Effector memory CD8-positive, alpha-beta T cell (primary cell): Measurements from ENCODE around the gene CERCAM.

Source experiments
- ATAC-seq: fragments of 150-1000 bp; cut with Tn5 transposase; replicated peaks from 2 replicates; pipeline ENCODE4 v1.10.0; 2021; ENCODE audit warnings: mild to moderate bottlenecking, moderate library complexity
- DNase-seq, 3 experiments: peaks; one replicate each; pipeline ENCODE4 v3.0.0; 2021
- H3K27ac Mint-ChIP-seq, 2 donors: one replicate each; pipeline ENCODE4 v1.8.0; 2022; ENCODE audit warnings: mild to moderate bottlenecking in 2 of 2, mixed read lengths in 2 of 2, moderate library complexity in 2 of 2
- H3K27me3 Mint-ChIP-seq, 2 donors: one replicate each; pipeline ENCODE4 v1.8.0; 2022; ENCODE audit warnings: mixed read lengths in 2 of 2
- H3K36me3 Mint-ChIP-seq: one replicate; pipeline ENCODE4 v1.8.0; 2022; ENCODE audit warnings: mild to moderate bottlenecking, moderate library complexity, mixed read lengths; ENCODE audit not compliant: insufficient read depth
- H3K4me1 Mint-ChIP-seq, 2 donors: one replicate each; pipeline ENCODE4 v1.8.0; 2022; ENCODE audit warnings: low read depth in 2 of 2, mixed read lengths in 2 of 2
- H3K4me3 Mint-ChIP-seq, 2 donors: one replicate each; pipeline ENCODE4 v1.8.0; 2022; ENCODE audit warnings: mild to moderate bottlenecking in 2 of 2, mixed read lengths in 2 of 2, moderate library complexity in 2 of 2
- H3K9me3 Mint-ChIP-seq, 2 donors: one replicate each; pipeline ENCODE4 v1.8.0; 2022; ENCODE audit warnings: mixed read lengths in 2 of 2

CERCAM gene

GRCh38 chr9:128388150-128388549 lies 32.5 kb upstream of the CERCAM start:
- H3K36me3 Mint-ChIP-seq, result peaks cover 27% of the 10 kb centered on the region
- DNase-seq (no peak), ATAC-seq (no peak)
- H3K4me3 Mint-ChIP-seq, result no peak overlapping the region
- peaks cover 0 to 3% of the 10 kb centered on the region in 2 donors for H3K4me1 Mint-ChIP-seq
- no peaks in the 10 kb centered on the region for H3K9me3 Mint-ChIP-seq
- no peaks in the 10 kb centered on the region for H3K27me3 Mint-ChIP-seq
- no peak overlapping the region for H3K27ac Mint-ChIP-seq

DNA sequence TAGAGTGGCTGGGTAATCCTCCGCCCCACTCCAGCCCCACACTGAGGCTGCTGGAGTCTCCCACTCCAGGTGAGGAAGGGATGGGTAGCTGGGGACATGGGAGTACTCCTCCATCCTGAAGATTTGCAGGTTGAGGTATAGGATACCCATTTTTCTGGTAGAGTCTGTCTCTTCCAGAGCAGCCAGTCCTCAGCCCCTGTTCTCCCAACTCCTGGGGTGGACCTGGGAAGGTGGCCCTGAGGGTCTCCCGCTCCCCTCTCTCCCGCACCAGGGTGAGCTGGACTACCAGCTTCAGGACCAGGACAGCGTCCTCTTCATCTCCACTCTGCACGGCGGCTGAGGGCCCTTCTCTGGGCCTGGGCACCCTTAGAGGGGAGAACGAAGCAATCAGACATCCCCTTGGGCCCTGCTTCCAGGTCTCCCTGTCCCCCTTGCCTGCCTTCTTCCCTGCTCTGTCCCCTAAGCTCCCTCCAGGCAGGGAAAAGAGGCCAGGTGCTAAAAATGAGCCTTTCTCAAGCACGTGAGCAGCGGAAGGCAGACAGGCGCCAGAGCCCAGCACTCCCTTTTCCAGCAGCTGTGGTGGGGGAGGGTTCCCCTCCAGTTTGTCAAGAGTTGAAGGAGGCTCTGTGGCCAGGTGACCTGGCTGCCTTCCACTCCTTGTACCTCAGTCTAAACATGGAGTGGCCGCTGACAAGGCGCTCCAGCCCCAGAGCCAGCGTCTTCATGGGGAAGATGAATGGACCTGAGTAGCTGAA lies 31.1 kb upstream of the CERCAM start:
- DNase-seq (no peak), ATAC-seq (no peak)
- Mint-ChIP-seq H3K9me3 (no peaks in the 10 kb centered on the region), H3K27ac (no peak overlapping the region), H3K4me1 (peaks cover 0 to 3% of the 10 kb centered on the region in 2 donors), H3K36me3 (peaks cover 27% of the 10 kb centered on the region), H3K27me3 (no peaks in the 10 kb centered on the region), H3K4me3 (no peak overlapping the region)

GRCh38 chr9:128390150-128390812 lies 30.4 kb upstream of the CERCAM start:
- no peak for DNase-seq
- ATAC-seq, result no peak
- H3K4me1 Mint-ChIP-seq, result peaks cover 0 to under 1% of the 10 kb centered on the region in 2 donors
- peaks cover 24% of the 10 kb centered on the region for H3K36me3 Mint-ChIP-seq
- H3K27ac Mint-ChIP-seq, result no peak overlapping the region
- H3K27me3 Mint-ChIP-seq, result no peaks in the 10 kb centered on the region
- H3K9me3 Mint-ChIP-seq, result no peaks in the 10 kb centered on the region
- no peak overlapping the region for H3K4me3 Mint-ChIP-seq

DNA sequence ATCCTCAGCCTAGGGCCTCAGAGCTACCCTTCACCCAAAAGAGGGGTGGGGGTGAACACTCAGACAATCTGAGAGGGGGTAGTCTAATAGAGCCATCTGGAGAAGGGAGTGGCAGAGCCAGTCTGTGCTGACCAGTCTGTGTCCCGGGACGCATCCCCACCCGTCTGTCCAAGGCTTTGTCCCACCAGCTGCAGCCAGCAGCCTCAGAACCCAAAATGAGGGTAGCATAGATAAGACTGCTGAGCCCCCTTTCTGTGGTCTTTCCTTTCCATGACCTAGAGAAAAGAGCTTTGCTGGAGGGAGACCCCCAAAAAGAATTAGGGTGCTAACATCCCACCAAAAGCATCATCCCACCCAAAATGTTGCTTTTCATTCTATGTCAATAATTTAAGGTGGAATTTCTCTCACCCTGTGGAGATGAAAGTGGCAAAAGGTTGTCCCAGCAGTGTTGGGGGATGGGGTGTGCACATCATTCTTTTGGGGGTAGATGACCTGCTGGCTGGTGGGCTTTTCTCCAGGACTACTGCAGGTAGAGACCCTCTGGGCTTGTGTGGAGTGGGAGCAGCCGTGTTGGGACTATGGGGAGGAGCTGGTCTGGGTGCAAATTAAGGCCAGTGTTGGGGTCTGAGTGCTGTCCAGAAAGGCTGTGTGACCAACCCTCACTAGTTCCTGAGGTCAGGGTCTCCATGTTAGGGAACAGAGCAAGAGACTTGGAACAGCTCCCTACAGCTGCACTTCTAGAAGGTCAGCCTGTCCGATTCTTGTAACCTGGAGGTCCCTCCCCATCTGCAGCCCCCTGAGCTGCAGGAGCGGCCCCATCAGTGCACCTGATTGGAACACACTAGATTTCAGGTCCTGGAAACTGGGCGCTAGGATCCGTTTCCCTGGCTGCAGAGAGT lies 29.6 kb upstream of the CERCAM start:
- Mint-ChIP-seq H3K4me3 (no peak overlapping the region), H3K36me3 (peaks cover 24% of the 10 kb centered on the region), H3K27me3 (no peaks in the 10 kb centered on the region)

GRCh38 chr9:128391956-128392301 lies 28.7 kb upstream of the CERCAM start:
- Mint-ChIP-seq H3K4me1 (peaks cover 2% of the 10 kb centered on the region in 2 donors), H3K36me3 (peaks cover 24% of the 10 kb centered on the region), H3K4me3 (no peak overlapping the region), H3K27ac (no peak overlapping the region), H3K27me3 (peaks cover 0 to 4% of the 10 kb centered on the region in 2 donors), H3K9me3 (no peaks in the 10 kb centered on the region)
- no peak for DNase-seq
- ATAC-seq, result no peak

More for the DNA sequence above, 29.6 kb upstream of the CERCAM start:
- Mint-ChIP-seq H3K9me3 (no peaks in the 10 kb centered on the region), H3K4me1 (no peaks in the 10 kb centered on the region), H3K27ac (no peak overlapping the region)
- ATAC-seq (no peak), DNase-seq (no peak)

DNA sequence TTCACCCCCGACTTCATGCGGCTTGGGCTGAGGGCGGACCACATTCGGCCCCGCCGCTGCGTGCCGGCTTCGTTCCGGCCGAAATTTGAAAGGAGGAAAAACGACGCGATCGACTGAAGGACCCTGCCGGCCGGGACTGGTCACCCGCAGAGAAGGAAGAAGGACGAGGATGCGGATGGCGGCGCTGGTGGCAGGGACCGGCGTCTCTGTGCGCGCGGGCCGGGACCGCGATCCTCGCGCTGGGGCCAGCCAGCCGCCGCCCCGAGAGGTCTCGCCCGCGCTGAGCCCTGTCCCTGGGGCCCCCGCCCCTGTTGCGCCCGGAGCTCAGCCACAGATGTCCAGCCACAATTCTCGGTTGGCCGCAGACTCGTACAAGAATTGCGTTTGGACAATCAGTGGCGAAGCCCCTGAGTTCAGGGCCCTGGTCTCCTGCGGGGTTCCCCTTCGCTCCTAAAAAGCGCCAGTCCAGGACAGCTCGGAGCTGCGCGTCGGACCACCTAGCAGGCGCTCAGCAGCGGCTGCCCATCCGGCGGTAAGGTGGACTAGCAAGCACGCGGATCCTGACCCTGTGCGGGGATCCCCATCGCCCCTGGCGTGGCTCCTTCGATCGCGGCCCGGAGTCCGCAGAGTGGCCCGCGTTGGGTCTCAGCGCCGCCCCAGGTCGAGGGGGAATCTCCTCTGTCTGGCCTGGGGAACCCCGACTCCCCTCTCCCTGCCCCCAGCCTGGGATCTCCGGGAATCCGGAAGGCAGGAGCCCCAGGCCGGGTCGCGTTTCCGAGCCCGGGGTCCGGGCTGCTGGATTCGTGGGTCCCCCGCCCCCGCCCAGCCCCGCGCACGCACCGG lies 28.1 kb upstream of the CERCAM start:
- Mint-ChIP-seq H3K9me3 (no peaks in the 10 kb centered on the region), H3K27me3 (peaks cover 0 to 9% of the 10 kb centered on the region in 2 donors), H3K27ac (no peak overlapping the region), H3K4me3 (no peak overlapping the region), H3K36me3 (peaks cover 23% of the 10 kb centered on the region), H3K4me1 (peaks cover 6 to 8% of the 10 kb centered on the region in 2 donors)
- DNase-seq (no peak), ATAC-seq (no peak)

GRCh38 chr9:128393145-128393775 lies 27.4 kb upstream of the CERCAM start:
- no peak overlapping the region for H3K27ac Mint-ChIP-seq
- DNase-seq (no peak), ATAC-seq (no peak)
- H3K4me1 Mint-ChIP-seq, result peaks cover 6 to 8% of the 10 kb centered on the region in 2 donors
- no peaks in the 10 kb centered on the region for H3K9me3 Mint-ChIP-seq
- peaks cover 20% of the 10 kb centered on the region for H3K36me3 Mint-ChIP-seq
- H3K27me3 Mint-ChIP-seq, result peaks cover 0 to 9% of the 10 kb centered on the region in 2 donors
- H3K4me3 Mint-ChIP-seq, result no peak overlapping the region

GRCh38 chr9:128393970-128394369 lies 26.7 kb upstream of the CERCAM start:
- no peak for ATAC-seq

GRCh38 chr9:128394379-128395168 lies 26.1 kb upstream of the CERCAM start:
- Mint-ChIP-seq H3K9me3 (no peaks in the 10 kb centered on the region), H3K27me3 (peaks cover 0 to 9% of the 10 kb centered on the region in 2 donors), H3K36me3 (peaks cover 13% of the 10 kb centered on the region), H3K4me3 (no peak overlapping the region), H3K4me1 (peaks cover 6 to 8% of the 10 kb centered on the region in 2 donors), H3K27ac (no peak overlapping the region)
- no peak for ATAC-seq
- no peak for DNase-seq

More at GRCh38 chr9:128393970-128394369, 26.7 kb upstream of the CERCAM start:
- Mint-ChIP-seq H3K9me3 (no peaks in the 10 kb centered on the region), H3K4me1 (peaks cover 6 to 8% of the 10 kb centered on the region in 2 donors), H3K4me3 (no peak overlapping the region), H3K27ac (no peak overlapping the region), H3K36me3 (peaks cover 19% of the 10 kb centered on the region), H3K27me3 (peaks cover 0 to 9% of the 10 kb centered on the region in 2 donors)
- no peak for DNase-seq

DNA sequence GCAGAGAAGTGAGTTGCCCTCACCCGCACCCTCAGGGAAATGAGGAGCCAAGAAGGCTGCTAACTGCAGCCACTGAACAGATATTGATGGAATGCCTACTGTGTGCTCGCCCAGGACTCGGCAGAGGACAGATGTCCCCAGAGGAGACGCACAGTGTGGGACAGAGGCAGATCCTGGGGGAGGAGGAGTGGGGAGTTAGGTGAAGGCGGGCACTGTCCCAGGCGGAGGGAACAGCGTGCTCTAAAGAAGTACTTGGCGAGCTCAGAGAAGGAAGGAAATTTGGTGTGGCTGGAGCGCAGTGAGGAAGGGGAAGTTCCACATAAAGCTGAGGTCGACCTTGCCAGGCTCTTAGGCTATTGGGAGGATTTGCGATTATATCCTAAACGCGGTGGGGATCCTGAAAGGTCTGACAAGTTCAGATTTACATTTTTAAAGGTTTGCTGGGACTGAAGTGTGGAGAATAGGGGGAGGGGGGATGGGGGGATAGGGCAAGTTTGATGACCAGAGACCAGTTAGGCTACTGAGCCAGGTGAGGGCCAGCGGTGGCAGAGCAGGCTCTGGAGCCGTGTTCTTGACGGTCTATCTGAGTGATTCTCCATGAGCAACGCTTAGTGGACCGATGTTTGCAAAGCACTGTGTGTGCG lies 23.6 kb upstream of the CERCAM start:
- Mint-ChIP-seq H3K27me3 (peaks cover 0 to 9% of the 10 kb centered on the region in 2 donors), H3K4me3 (no peak overlapping the region), H3K27ac (peak overlapping the region in 1 of 2 donors; percentile 42), H3K4me1 (peaks cover 6 to 8% of the 10 kb centered on the region in 2 donors), H3K36me3 (peaks cover 3% of the 10 kb centered on the region), H3K9me3 (no peaks in the 10 kb centered on the region)
- DNase-seq (no peak), ATAC-seq (no peak)

DNA sequence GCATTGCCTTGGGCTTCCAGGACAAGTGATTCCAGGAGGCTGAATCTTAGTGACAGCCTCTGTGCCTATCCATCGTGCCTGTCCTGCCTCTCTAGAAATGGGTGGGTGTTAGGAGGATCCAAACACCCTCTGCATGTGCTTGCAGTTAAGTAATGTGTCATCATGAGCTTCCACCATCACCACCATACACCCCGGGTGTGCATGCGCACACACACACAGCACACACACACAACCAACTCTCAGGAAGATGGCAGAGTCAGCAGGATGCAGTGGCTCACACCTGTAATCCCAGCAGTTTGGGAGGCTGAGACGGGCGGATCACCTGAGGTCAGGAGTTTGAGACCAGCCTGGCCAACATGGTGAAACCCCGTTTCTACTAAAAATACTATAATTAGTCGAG lies 22.8 kb upstream of the CERCAM start:
- Mint-ChIP-seq H3K4me3 (no peak overlapping the region), H3K36me3 (no peaks in the 10 kb centered on the region), H3K27me3 (peaks cover 0 to 14% of the 10 kb centered on the region in 2 donors), H3K27ac (no peak overlapping the region), H3K4me1 (peaks cover 6 to 8% of the 10 kb centered on the region in 2 donors), H3K9me3 (no peaks in the 10 kb centered on the region)
- ATAC-seq, result no peak
- DNase-seq, result no peak
